Stimulated activated CD4-positive, alpha-beta T cell treated with anti-CD3 and anti-CD28 coated beads, Interleukin-12 subunit alpha, Interleukin-12 subunit beta, amount 100 ng/mL, for 48 hours (primary cell): ENCODE data around the gene LMBRD1.
"Not testable (repeated sequence)": the region's sequence is repeated elsewhere in the genome, so short reads cannot be mapped to it uniquely, and the experiment has no call there.

ENCODE experiments used
- DNase-seq, 3 donors: peaks; one replicate each; pipeline ENCODE4 v3.0.0-alpha.2; 2020; ENCODE audit warnings: low read depth in 2 of 3, low spot score in 1 of 3

Gene LMBRD1

DNA sequence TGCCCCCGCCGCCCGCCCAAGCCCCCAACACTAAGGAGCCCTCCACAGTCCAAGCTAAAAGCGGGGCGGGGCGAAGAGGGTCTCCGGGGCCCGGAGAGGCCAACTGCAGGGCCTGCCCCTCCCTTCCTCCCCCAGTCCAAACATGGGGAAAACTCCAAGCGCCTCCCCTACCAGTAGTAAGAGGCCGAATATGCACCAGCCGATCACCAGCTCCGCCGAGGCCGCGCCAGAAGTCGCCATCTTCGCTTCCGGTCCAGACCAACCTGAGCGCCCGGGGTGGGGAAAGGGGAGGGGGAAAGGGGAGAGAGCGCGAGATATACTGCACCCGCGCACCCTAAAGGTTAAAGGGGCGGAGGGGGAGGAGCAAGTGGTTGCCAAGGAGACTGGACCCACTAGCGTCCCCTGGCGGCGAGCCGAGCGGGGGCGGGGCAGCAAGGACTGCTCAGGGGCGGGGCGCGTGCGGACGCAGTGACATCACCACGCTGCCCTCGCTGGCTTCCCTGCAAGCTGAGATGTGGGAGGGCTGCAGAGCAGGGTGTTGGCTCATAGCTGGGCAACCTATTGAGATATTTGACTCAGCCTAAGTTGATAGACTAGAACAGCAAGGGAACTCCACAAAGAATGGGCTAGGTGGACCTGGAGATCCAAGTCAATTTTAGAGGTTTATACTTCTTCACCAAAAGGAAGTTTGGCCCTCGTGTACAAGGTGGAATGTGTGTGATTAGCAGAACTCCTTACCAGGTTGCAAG lies at the start of gene LMBRD1:
Gene LMBRD1, minus strand, starts transcription at position 369 of the 749 bp plus-strand sequence. Its CDS starts 129 bp downstream, at position 240.
- DNase-seq, result peak; percentile 96 to 100 (median 99)

DNA sequence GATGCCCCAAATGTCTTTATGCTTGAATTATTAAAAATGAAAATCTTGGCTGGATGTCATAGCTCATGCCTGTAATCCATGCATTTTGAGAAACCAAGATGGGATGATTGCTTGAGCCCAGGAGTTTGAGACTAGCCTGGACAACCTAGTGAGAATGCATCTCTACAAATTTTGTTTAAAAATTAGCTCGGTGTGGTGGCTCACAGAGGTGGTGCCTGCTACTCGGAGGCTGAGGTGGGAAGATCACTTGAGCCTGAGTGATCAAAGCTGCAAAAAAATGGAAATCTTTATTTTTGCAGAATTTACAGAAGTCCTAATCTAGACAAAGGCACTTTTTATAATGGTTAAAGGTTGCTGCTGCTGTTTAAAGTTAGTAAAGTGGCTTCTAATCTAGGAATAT lies 49.5 kb upstream of the LMBRD1 start:
- no peak for DNase-seq

DNA sequence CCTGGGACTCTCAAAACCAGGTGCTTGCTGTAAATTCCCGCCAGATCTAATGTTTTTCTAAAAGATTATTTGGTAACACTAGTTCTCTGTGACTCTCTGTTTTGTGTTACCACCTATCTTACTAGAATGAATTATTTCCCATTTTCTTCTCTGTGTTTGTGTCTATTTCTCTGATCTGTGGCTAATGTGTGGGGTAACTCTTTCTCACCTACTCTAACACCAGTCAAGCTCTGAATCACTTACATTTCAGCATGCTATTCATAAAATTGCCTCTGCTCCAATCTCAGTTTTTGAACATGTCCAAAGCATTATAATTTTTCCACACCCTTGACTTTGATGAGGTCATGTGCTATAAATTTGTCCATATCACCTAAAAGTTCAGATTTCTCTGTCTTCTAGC lies 46.4 kb upstream of the LMBRD1 start:
- no peak for DNase-seq

DNA sequence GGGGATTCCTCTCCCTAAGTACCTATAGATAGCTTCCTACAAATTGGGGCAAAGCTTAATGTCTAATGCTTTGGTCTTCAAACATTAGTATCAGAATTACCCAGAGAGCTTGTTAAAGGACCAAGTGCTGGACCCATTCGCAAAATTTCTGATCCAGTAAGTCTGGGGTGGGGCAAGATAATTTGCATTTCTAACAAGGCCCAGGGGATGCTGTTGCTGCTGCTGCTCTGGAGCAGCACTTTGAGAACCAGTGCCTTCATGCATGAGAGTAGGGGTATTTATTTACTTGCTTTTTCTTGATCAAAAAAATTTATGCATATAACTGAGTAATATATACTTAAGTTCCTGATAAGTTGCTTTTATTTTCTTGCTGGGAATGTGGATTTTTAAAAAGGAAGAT lies 45.1 kb upstream of the LMBRD1 start:
- no peak for DNase-seq

DNA sequence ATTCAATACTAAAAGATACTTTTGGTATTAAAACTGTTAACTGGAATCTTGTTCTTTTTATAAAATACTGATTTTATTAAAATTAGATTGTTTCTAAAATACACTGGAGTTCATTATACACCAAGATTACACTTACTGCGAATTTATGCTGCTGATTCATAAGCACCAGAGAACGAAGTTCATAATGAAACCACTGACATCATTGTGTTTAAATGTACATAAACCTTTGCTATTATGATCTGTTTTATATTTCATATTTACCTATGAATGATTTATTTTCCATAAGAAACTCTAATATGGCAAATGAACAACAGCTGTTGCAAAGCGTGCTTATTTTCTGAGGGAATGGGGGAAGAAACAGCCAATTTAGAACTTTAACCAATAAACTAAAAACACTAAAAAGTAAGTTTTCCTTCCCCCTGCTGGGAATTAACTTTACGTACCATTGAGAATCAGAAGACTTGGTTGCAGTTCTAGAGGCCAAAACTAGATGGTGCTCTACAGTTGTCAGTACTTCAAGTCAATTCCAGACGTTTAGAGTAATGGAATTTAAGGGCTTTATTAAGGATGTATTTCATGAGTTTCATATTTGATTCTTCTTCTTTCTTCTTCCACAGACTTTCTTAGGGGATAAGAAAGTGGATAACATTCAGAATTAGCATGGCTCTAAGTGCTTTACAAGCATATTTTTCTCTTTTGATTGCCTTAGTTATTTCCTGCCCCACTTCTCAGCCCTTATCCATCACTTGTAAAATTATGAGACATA lies 38.8 kb upstream of the LMBRD1 start:
- DNase-seq, result no peak

DNA sequence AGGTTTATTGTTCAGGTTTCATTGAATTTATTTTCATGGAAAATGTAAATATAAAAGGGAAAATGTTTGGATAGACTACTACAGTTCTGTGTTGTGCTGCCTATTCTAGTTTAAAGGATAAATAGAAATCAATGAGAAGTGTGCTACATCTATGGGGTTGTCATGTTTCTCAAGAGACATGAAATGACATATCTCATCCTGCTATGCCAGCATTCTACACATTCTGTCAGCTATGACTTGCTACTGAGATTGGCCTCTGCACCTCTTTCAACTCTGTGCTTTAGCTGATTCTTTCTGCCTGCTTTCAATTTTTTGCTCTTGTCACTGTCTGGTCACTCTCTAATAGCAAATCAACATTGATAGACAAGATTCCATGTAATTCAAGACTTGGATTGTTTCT lies 35.7 kb upstream of the LMBRD1 start:
- DNase-seq, result no peak

DNA sequence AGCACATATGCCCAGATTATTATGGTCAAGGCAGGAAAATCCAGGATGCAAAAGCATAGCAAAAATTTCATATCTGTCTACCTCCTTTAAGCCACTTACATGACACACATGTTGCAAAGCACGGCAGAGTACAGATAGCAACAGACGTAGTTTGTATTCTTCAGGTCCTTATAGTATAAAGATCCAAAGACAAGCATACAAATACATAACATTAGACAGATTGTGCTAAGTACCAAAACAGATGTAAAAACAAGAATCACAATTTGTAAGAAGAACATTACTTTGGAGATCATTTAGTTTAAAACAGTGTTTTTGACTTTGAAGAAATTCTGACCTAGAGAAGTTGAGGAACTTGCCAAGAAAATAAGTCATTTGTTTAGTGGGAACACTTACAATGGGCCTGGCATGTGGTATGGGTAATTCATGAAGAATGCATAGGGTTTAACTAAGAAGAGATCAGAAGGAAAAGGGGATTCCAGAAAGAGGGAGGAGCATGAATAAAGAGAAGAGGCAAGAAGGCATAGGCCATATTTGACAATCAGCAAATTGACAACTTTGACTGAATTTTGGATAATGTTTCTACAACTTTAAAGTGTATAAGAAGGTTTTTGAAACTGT lies 30.6 kb upstream of the LMBRD1 start:
- DNase-seq, result no peak

DNA sequence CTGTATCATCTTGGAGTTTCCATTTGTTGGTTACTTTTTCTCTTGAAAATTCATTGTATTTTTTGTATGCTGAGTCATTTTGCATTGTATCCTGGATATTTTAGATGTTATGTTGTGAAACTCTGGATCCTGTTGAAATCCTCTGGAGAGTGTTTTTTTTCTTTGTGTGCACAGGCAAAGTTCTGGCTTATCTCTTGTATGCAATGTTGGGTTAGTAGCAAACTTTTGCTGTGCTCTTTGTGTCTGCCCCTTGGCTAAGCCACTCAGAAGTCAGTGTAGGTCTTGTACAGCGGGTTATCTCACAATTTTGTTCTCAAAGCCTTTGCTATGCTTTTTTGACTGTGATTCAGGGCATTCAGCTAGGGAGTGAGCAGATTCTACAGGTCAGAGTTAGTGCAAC lies 29.1 kb upstream of the LMBRD1 start:
- DNase-seq, result no peak

DNA sequence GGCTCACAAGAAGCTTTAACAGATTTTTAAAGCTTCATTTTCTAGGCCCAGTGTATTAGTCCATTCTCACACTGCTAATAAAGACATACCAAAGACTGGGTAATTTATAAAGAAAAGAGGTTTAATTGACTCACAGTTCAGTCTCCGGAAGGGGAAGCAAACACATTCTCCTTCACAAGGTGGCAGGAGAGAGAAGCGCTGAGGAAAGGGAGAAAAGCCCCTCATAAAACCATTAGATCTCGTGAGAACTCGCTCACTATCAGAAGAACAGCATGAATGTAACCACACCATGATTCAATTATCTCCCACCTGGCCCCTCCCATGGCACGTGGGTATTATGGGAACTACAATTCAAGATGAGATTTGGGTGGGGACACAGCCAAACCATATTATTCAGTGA lies 27.5 kb upstream of the LMBRD1 start:
- not testable (repeated sequence) for DNase-seq

DNA sequence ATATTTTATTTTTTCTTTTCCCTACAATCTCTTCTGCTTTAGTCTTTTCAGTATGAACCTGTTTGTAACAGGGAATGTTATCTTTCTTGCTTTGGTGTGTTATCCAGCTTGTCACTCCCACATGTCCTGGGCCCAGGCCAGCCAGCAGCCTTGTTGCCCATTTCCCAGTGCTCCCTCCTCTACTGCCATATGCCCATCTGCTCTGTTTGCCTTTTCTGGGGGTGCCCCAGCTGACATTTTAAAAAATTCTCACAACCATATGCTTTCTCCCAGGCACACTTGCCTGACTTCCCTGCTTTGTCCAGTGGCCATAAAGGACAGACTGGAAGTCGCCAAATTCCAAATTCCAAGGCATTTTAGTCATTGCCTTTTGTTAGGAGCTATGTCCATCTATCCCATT lies 23.6 kb upstream of the LMBRD1 start:
- DNase-seq, result no peak

DNA sequence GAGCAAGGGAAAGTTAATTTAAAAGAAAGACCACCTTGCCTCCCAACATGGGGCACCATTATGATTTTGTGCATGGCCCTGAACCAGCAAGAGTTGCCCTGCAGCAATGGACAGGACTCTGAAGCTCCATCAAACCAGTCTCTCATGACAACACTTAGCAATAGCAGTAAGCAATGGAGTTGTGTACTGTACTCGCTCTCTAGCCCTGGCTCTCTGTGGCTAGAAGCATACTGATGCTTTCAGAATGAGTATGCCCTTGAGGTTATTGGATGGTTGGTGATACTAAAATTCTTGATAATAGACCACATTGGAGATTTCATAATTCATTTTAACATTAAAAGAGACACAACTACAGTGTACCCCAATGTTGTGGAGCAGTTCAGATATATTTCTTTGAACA lies 23.2 kb upstream of the LMBRD1 start:
- no peak for DNase-seq

DNA sequence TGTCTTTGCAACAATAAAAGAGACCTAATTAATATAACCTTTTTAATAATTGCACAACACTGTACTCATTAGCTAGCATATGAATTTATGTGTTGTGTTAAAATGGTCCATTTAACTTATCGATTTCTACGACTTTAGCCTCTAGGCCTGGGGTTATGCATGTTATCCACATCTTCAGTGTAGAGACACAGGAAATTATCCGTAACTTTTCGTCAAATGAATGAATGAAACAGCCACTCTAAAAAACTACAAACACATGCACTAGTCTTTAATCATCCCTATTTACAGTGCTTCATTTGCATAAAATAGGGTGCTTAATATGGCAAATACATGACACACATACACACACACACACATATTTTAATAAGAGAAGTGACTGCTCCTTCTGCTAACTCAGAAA lies 22.3 kb upstream of the LMBRD1 start:
- no peak for DNase-seq

DNA sequence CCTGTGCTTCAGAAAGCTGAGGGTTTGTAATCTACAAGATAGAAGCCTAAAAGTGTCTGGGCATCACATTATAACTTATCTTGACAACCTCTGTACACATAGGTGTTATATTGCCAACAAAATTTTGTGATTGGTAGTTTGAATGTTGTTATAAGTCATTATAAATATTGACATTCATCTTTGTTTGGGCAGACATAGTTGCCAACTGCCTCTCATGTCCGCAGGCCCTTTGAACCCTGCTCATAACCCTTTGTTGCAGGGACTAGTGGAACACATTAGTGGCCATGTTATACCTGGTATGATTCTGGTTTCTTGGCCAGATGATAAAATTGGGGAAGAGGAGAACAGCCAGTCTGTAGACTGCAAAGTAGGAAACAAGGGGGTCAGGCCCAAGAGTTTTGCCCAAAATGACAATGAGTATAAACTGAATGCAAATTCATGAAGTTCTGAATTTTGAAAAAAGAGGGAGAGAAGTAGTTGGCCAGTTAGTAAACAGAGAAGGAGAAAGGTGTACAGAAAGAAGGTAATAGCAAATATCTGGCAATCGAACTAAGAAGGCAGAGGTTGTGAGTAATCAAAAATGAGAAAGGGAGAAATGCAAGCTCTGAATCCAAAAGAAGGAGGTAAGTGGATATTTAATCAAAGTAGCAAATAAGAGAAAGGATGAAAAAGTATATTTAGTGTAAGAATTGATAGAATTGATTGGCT lies 21.6 kb upstream of the LMBRD1 start:
- DNase-seq, result no peak

DNA sequence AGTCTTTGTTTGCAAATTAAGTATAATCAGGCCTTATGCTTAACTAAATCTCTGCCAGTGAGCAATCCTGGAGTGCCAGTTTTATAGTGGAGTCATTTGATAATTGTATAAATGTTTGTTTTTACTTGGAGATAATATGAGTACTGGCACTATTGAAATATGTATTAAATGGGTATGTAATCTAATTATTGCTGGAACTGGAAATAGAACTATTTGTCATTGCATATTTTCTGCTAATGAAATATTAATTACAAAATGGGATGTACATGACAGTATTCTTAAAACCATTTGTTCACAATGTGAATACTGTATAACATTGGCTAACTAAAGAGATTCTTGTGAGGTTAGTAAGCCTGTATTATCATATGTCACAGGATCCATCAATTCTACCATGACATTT lies 20.5 kb upstream of the LMBRD1 start:
- DNase-seq, result no peak

DNA sequence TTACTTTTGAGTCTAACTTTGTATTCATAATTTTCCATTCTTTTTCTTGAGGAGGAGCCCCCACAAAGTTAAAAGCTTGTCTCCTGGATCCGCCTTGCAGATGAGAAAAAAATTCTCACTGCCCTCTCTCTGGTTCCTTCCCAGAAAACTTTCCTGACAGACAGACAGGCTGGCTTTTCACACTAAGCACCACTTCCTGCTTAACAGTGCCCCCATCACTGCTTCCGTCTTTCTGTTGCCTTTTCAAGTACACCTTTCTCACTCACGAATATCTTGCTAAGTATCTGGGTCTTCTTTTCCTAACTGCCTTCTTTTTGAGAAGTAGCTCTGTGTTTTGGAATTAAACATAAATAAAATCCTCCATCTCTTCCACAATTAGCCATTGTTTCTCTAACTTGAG lies 19.8 kb upstream of the LMBRD1 start:
- DNase-seq, result no peak

DNA sequence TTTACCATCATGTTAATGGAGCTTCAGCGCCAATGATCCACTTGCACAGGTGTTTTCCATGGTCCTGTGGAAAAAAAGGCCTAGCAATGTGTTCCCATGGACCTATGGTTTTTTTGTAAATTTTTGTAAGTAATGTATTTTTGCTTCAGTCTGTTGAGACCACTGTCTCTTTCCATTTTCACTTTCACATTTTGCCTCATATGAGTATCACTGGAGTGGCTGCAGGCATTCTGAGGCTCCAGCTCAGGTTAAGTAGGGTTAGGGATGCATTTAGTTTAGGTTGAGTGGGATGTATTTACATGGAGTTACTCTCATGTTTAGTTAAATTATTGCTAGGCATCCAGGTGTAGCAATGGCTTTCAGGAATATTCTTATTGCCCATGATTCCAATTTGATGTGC lies 19.2 kb upstream of the LMBRD1 start:
- DNase-seq, result no peak

DNA sequence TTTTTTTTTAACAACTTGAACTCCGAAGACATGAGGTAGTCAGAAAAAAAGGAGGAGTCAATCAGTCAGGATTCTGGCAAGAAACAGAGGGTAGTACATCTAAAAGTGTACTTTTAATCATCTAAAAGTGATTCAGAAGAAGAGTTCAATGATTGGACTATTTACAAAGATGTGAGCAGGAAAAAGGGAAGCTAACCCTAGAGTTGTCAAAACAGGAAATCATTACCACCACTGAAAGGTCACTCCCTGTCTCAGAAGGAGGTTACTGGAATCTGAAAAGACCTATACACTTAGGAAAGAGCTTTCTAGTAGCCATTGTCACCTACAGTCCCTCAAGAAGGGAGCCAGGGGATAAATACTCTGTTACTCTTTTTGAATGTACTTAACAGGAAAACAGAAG lies 16.7 kb upstream of the LMBRD1 start:
- no peak for DNase-seq

DNA sequence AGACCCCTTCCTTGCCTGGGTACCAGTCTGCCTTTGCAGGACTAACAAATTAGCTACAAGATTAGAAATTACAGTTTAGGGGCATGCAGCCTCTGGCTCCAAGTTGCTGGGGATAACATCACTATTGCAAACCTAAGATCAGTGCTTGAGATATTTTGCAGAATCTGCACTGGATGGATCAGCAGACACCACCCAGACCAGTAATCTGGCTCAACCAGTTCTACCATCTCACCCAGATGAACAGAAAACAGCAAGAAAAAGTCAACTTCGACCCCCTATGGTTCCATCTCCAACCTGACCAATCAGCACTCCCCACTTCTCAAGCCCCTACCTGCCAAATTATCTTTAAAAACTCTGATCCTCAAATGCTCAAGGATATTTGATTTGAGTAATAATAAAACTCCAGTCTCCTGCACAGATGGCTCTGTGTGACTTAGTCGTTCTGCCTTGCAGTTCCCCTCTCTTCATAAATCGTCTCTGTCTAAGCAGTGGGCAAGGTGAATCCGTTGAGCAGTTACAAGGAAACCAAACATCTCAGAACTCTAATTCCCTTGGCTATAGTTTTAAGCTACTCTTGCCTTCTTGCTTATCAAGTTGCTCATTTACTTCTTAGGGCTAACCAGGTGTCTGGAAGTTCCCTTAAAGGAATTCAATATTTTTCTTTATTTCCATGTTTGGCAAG lies 16.1 kb upstream of the LMBRD1 start:
- DNase-seq, result no peak

DNA sequence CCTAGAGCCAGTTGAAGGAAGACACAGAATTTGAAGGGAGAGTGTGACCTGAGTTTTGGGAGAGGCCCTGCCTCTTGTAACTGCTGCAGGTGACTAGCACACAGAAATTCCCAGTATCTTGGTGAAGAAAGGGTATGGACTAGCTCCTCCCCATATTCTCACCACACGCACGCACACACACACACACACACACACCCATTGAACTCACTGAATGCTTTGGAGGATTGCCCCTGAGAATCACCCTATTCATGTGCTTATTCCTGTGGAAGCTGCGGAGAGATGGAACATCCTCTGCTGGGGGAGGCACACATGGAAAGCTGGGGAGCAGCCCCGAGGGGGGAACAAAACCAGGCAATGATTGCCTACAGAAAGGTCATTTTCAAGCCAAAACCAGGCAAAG lies 6.2 kb upstream of the LMBRD1 start:
- DNase-seq, result no peak

DNA sequence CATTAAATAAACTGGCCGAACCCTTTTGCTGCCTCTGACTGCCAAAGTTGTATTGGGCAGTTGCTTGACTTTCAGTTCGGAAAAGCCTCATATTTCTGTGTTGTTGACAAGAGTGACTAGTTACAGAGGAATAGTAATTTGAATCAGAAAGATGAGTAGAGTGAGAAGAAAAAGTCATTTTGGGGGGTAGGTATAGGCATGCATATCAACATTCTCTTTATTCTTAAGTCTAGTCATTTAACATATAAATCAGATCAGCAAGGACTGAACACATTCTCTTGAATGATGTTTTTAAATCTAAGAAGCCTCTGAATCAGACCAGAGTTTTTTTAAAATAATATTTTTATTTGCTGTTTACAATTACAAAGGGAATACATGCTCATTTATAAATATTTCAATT lies 4.9 kb upstream of the LMBRD1 start:
- no peak for DNase-seq

DNA sequence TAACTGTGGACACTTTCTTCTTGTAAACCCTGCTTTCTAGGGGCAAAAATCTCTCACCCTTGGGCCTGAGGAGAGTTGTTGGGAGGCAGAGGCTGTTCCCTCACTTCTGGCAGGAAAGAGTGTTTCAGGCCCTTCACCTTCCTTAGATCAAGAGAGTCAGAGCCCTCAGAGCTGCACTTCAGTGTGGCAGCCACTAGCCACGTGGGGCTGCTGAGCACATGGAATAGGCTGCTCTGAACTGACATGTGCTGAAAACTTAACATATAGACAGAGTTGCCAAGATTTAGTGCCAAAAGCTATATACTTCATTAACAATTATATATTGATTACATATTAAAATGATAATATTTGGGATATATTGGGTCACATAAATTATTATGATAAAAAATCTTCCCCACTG lies 4.4 kb upstream of the LMBRD1 start:
- DNase-seq, result no peak
